Spinal cord (tissue), 10 donors: ENCODE data around the gene CPEB3. TPM values are rescaled to one million over a fixed set of nuclear protein-coding genes. Genes with fewer than 3 reads are reported as not detected.

Experiments used
- DNase-seq, 6 donors: peaks; one replicate each; pipeline versions ENCODE4 v3.0.0 to v3.0.0-alpha.2; 2013 to 2015; ENCODE audit warnings: low spot score in 6 of 6, low read depth in 4 of 6
- H3K27ac ChIP-seq: one replicate; pipeline ENCODE4 v1.5.1; 2013; ENCODE audit warnings: low read depth, low read length, control low read depth
- H3K27me3 ChIP-seq: one replicate; pipeline ENCODE4 v1.6.1; 2013; ENCODE audit warnings: low read length; ENCODE audit not compliant: control insufficient read depth, insufficient read depth
- H3K36me3 ChIP-seq: one replicate; pipeline ENCODE4 v1.6.1; 2013; ENCODE audit warnings: low read length; ENCODE audit not compliant: control insufficient read depth, insufficient read depth
- H3K4me1 ChIP-seq: one replicate; pipeline ENCODE4 v1.6.1; 2013; ENCODE audit warnings: low read length; ENCODE audit not compliant: control insufficient read depth, insufficient read depth
- H3K4me3 ChIP-seq: one replicate; pipeline ENCODE4 v1.5.1; 2013; ENCODE audit warnings: low read depth, low read length, control low read depth
- H3K9me3 ChIP-seq: one replicate; pipeline ENCODE4 v1.6.1; 2013; ENCODE audit warnings: low read length; ENCODE audit not compliant: control insufficient read depth, insufficient read depth
- WGBS: methylation state at CpG from one replicate; pipeline ENCODE4 v1.1.5; 2013; ENCODE audit warnings: missing lambda C conversion rate; ENCODE audit not compliant: insufficient coverage; 5-methylcytosine and 5-hydroxymethylcytosine counted together
- polyA plus RNA-seq, 2 donors: library from polyadenylated mRNA; unstranded; fragments of 120-200 nt; gene quantifications; one replicate each; pipeline ENCODE4 v1.2.1, GENCODE V29; 2013; ENCODE audit not compliant: insufficient read length in 2 of 2
- total RNA-seq, 2 donors: library from RNA; depleted of rRNA in 1 of 2; stranded (reverse); fragments of 120-200 nt in 1 of 2; fragments of >200 nt in 1 of 2; gene quantifications; one replicate each; pipeline versions ENCODE4 v1.2.3 to v1.2.4, GENCODE V29; 2013 to 2014
- donor health status: healthy.

CPEB3 gene
- total and polyA plus RNA-seq, 4 donors, result 9.0 to 29.3 (median 17.1) TPM

DNA sequence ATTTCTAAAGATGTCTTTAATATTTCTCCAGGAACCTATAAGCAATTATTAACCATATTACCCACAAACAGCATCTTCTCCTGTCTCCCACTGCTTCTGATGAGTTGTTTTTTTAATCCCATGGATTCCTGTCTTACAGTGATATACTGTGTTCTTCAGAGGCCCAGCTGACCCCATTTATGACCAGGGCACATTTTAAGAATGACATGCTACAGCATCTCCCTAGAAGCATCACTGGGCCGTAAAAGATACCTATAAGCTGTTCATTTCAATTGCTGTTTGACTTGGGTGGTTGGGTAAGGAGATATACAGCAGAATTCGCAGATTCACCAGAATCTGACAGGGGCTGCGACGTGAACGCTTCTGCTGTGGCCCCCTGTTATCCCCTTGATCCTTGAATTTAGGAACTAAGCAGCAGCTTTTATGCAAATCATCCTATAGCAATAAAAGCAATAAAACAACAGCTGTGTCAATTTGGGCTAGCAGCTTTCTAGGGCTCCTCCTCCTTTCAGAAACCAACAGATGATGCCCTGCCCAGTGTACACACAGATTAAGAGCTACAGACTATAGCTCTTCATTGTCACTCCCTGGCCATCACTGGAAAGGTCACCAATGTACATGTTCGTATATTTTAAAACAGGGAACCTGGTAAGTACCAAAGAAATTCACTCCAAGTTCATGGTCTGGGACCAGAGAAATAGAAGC, 86.8 kb downstream of the CPEB3 start:
- H3K27me3 ChIP-seq, result no peaks in the 10 kb centered on the region
- H3K4me1 ChIP-seq, result no peaks in the 10 kb centered on the region
- WGBS, result 23% methylated on average over 3 of the region's 6 CpGs
- H3K36me3 ChIP-seq, result no peaks in the 10 kb centered on the region
- H3K4me3 ChIP-seq, result no peak overlapping the region
- DNase-seq, result peak in 1 of 6 donors; percentile 72
- no peak overlapping the region for H3K27ac ChIP-seq
- no peaks in the 10 kb centered on the region for H3K9me3 ChIP-seq

DNA sequence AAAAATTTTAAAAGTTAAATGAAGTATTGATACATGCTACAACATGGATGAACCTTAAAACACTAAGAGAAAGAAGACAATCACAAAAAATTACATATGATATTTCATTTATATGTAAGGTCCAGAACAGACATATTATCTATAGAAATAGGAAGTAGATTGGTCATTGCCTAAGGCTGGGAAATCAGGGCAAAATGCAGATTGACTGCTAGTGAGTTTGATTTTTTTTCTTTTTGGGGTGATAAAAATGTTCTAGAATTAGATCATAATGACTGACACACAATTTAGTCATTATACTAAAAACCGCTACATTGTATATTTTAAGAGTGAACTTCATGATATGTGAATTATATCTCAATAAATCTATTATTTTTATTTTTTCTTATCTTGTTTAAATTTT, 88.3 kb downstream of the CPEB3 start:
- Histone ChIP-seq H3K36me3 (no peaks in the 10 kb centered on the region), H3K27ac (no peak overlapping the region), H3K4me1 (no peaks in the 10 kb centered on the region), H3K9me3 (no peaks in the 10 kb centered on the region), H3K27me3 (no peaks in the 10 kb centered on the region), H3K4me3 (no peak overlapping the region)
- DNase-seq, result no peak
- no CpG with 5 or more reads among the region's 1 CpG for WGBS

GRCh38 chr10:92200564-92200963, 90.3 kb downstream of the CPEB3 start:
- Histone ChIP-seq H3K9me3 (no peaks in the 10 kb centered on the region), H3K36me3 (no peaks in the 10 kb centered on the region), H3K4me3 (no peak overlapping the region), H3K27ac (no peak overlapping the region), H3K27me3 (no peaks in the 10 kb centered on the region), H3K4me1 (no peaks in the 10 kb centered on the region)
- WGBS, result no CpG with 5 or more reads among the region's 1 CpG
- DNase-seq, result no peak

GRCh38 chr10:92187101-92187500, 103.8 kb downstream of the CPEB3 start:
- Histone ChIP-seq H3K4me1 (no peaks in the 10 kb centered on the region), H3K9me3 (no peaks in the 10 kb centered on the region), H3K4me3 (no peak overlapping the region), H3K27ac (no peak overlapping the region), H3K36me3 (peaks cover 5% of the 10 kb centered on the region), H3K27me3 (no peaks in the 10 kb centered on the region)
- no peak for DNase-seq
- no CpG with 5 or more reads among the region's 2 CpGs for WGBS

DNA sequence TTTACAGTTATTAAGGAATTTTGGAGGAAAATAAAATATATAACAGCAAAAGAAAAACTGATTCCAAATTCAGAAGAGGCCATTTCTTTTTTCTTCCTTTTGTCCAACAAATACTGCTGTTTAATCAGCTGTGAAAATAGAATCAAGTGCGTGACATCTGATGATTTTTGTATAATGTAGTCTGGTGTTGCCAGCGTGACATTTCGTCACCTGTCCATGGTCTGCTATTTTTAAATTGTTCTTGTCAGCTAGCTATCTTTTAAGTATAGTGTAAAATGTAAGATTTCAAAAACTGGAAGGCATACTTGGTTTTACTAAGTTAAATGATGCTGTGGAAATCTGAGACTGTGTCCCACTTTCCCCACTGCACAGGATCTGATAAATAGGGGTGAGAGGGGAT, 105.9 kb downstream of the CPEB3 start:
- WGBS, result 80% methylated on average over 2 of the region's 3 CpGs
- no peak for DNase-seq
- H3K4me3 ChIP-seq, result no peak overlapping the region
- H3K27ac ChIP-seq, result no peak overlapping the region
- H3K27me3 ChIP-seq, result no peaks in the 10 kb centered on the region
- no peaks in the 10 kb centered on the region for H3K4me1 ChIP-seq
- H3K9me3 ChIP-seq, result no peaks in the 10 kb centered on the region
- peaks cover 2% of the 10 kb centered on the region for H3K36me3 ChIP-seq

DNA sequence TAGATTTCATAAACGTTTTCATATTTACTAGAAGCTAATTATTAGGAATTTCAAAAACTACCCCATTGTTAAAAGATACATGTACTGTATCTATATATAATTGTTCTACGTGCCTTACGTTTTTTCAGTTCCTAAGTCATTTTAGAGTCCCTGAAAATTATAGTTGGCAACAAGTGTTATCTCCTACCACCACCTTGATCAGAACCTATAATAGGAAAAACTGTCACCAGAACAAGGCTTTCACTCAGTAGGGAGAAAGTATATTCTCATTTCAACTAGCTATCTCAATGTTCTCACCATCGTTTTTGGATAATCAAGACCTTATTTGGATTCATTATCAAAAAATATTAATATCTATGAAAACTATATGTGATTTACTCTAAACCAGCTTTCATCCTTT, 107.7 kb downstream of the CPEB3 start:
- Histone ChIP-seq H3K27me3 (no peaks in the 10 kb centered on the region), H3K36me3 (no peaks in the 10 kb centered on the region), H3K4me3 (no peak overlapping the region), H3K27ac (no peak overlapping the region), H3K4me1 (no peaks in the 10 kb centered on the region), H3K9me3 (no peaks in the 10 kb centered on the region)
- no peak for DNase-seq
- WGBS, result no CpG with 5 or more reads among the region's 4 CpGs

GRCh38 chr10:92181575-92181974, 109.3 kb downstream of the CPEB3 start:
- peak in 2 of 6 donors; percentile 16 to 23 for DNase-seq
- no peak overlapping the region for H3K27ac ChIP-seq
- no peaks in the 10 kb centered on the region for H3K36me3 ChIP-seq
- WGBS, result 17% methylated on average over 1 of the region's 2 CpGs
- no peaks in the 10 kb centered on the region for H3K9me3 ChIP-seq
- no peaks in the 10 kb centered on the region for H3K4me1 ChIP-seq
- no peaks in the 10 kb centered on the region for H3K27me3 ChIP-seq
- no peak overlapping the region for H3K4me3 ChIP-seq

DNA sequence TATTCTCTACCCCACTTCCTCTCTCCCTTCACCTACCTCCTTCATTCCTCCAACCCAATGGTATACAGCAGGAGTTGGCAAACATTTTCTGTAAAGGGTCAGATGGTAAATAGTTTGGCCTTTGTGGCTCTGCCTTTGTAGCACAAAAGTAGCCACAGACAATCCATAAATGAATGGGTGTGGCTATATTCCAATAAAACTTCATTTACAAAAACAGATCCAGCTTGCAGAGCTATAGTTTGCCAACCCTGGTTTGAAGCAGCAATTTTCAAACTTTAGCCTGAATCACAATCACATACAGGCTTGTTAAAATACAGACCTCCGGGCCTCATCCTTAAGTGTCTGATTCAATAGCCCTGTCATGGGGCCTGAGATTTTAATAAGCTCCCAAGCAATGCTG, 110.5 kb downstream of the CPEB3 start:
- WGBS, result 100% methylated on average over 1 of the region's 1 CpG
- DNase-seq, result no peak
- no peaks in the 10 kb centered on the region for H3K36me3 ChIP-seq

DNA sequence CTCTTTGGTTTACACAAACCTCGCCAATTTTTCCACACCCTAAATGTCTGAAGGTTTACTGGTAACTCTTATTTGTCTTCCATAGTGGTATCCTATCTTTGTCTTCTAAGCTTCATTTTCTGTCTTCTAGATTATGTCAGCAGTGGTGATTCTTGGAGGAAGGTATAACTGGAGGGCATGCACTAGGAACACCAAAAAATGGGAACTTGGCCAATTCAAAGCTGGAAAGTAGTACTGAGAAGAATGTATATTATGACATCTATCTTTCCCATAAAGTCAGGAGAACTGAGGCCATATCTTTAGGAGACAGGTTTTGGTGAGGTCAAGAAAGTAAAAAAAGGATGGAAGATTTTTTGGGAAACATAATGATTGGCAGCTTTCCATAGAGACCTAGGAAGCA, 113.3 kb downstream of the CPEB3 start:
- no CpG with 5 or more reads among the region's 1 CpG for WGBS
- no peak overlapping the region for H3K27ac ChIP-seq
- no peaks in the 10 kb centered on the region for H3K9me3 ChIP-seq
- no peaks in the 10 kb centered on the region for H3K4me1 ChIP-seq
- no peaks in the 10 kb centered on the region for H3K27me3 ChIP-seq
- no peak for DNase-seq
- H3K4me3 ChIP-seq, result no peak overlapping the region
- H3K36me3 ChIP-seq, result no peaks in the 10 kb centered on the region

More for the DNA sequence above, 110.5 kb downstream of the CPEB3 start:
- Histone ChIP-seq H3K27ac (no peak overlapping the region), H3K27me3 (no peaks in the 10 kb centered on the region), H3K4me1 (no peaks in the 10 kb centered on the region), H3K9me3 (no peaks in the 10 kb centered on the region), H3K4me3 (no peak overlapping the region)

GRCh38 chr10:92175164-92175563, 115.7 kb downstream of the CPEB3 start:
- no peak overlapping the region for H3K4me3 ChIP-seq
- no peaks in the 10 kb centered on the region for H3K4me1 ChIP-seq
- no peak overlapping the region for H3K27ac ChIP-seq
- H3K9me3 ChIP-seq, result no peaks in the 10 kb centered on the region
- 80% methylated on average over 1 of the region's 5 CpGs for WGBS
- H3K27me3 ChIP-seq, result no peaks in the 10 kb centered on the region
- H3K36me3 ChIP-seq, result no peaks in the 10 kb centered on the region
- DNase-seq, result no peak
